Smooth muscle cell (in vitro differentiated cells): Measurements from ENCODE around the gene LINC01488. TPM values are rescaled to one million over a fixed set of nuclear protein-coding genes. Genes with fewer than 3 reads are reported as not detected.

Source experiments
- DNase-seq: peaks from one replicate; lab custom pipeline; 2025; ENCODE audit not compliant: unreplicated experiment; lab: John Stamatoyannopoulos, UW
- H2AFZ ChIP-seq: fragments of 200-600 bp; sonication (generic); 2 replicates; pipeline ENCODE4 v1.6.0; 2016; ENCODE audit warnings: antibody characterized with exemption, low read depth, mild to moderate bottlenecking
- H3F3A ChIP-seq: fragments of 200-600 bp; sonication (generic); 2 replicates; pipeline ENCODE4 v1.6.0; 2017; ENCODE audit warnings: antibody characterized with exemption, low read depth
- H3K27ac ChIP-seq: fragments of 200-600 bp; sonication (generic); 2 replicates; pipeline ENCODE4 v1.5.1; 2016; ENCODE audit warnings: low read depth, mild to moderate bottlenecking
- H3K27me3 ChIP-seq: fragments of 200-600 bp; sonication (generic); 2 replicates; pipeline ENCODE4 v1.6.1; 2016; ENCODE audit warnings: low read depth, mild to moderate bottlenecking
- H3K36me3 ChIP-seq: fragments of 200-600 bp; sonication (generic); 2 replicates; pipeline ENCODE4 v1.5.1; 2016; ENCODE audit warnings: low read depth
- H3K4me1 ChIP-seq: fragments of 200-600 bp; sonication (generic); 2 replicates; pipeline ENCODE4 v1.5.1; 2016; ENCODE audit warnings: low read depth
- H3K4me2 ChIP-seq: fragments of 200-600 bp; sonication (generic); 2 replicates; pipeline ENCODE4 v1.6.0; 2016; ENCODE audit warnings: mild to moderate bottlenecking
- H3K4me3 ChIP-seq: fragments of 200-600 bp; sonication (generic); 2 replicates; pipeline ENCODE4 v1.5.1; 2016; ENCODE audit warnings: mild to moderate bottlenecking
- H3K79me2 ChIP-seq: fragments of 200-600 bp; sonication (generic); 2 replicates; pipeline ENCODE4 v1.6.0; 2016; ENCODE audit warnings: low read depth, mild to moderate bottlenecking
- H3K9ac ChIP-seq: fragments of 200-600 bp; sonication (generic); 2 replicates; pipeline ENCODE4 v1.6.0; 2016; ENCODE audit warnings: low read depth
- H3K9me3 ChIP-seq: fragments of 200-600 bp; sonication (generic); replicated peaks from 2 replicates; pipeline ENCODE4 v1.5.1; 2016; ENCODE audit warnings: low read depth
- H4K20me1 ChIP-seq: fragments of 200-600 bp; sonication (generic); 2 replicates; pipeline ENCODE4 v1.6.0; 2016; ENCODE audit warnings: low read depth
- CTCF ChIP-seq: fragments of 200-600 bp; sonication (generic); IDR thresholded peaks from 2 replicates; pipeline ENCODE4 v1.5.1; 2017; ENCODE audit warnings: borderline replicate concordance, mild to moderate bottlenecking, antibody characterized with exemption; ENCODE audit not compliant: insufficient read depth, poor library complexity, severe bottlenecking
- WGBS: methylation state at CpG from one replicate; pipeline ENCODE4 v1.1.7; 2016; ENCODE audit warnings: low lambda C conversion rate; 5-methylcytosine and 5-hydroxymethylcytosine counted together
- polyA plus RNA-seq: library from polyadenylated mRNA; unstranded; fragments of >200 nt; fragmentation: Nextera tagmentation; extraction: Ambion mirVana; gene quantifications from 2 replicates; pipeline ENCODE4 v1.2.1, GENCODE V29; 2016
- total RNA-seq: library from RNA; depleted of rRNA; stranded (reverse); fragments of >200 nt; gene quantifications from 2 replicates; pipeline ENCODE4 v1.2.3, GENCODE V29; 2014

Gene LINC01488
- total and polyA plus RNA-seq, 2 experiments from 2014 or later, result not detected

GRCh38 chr11:69542314-69543168, 61.1 kb downstream of the LINC01488 start:
- Histone ChIP-seq H3K36me3 (no peaks in the 10 kb centered on the region), H2AFZ (no peak overlapping the region), H3F3A (no peaks in the 10 kb centered on the region), H3K4me1 (no peaks in the 10 kb centered on the region), H3K4me2 (no peak overlapping the region), H3K9ac (no peak overlapping the region), H3K27me3 (no peaks in the 10 kb centered on the region), H3K27ac (no peak overlapping the region), H4K20me1 (no peaks in the 10 kb centered on the region), H3K79me2 (no peaks in the 10 kb centered on the region), H3K9me3 (no peaks in the 10 kb centered on the region), H3K4me3 (no peak overlapping the region)
- DNase-seq, result no peak
- WGBS, result 94% methylated on average over 38 of the region's 42 CpGs
- TF ChIP-seq CTCF, result no peak

Other genes with a start within 250 kb of the LINC01488 start
- gene MYEOV, start 187.5 kb upstream of the LINC01488 start, total RNA-seq, result not detected in 2 replicates
- gene MYEOV, start 187.5 kb upstream of the LINC01488 start, polyA plus RNA-seq, result 0.33 and 1.1 TPM in 2 replicates
- 281 and 307 TPM in 2 replicates for gene CCND1, start 159.5 kb downstream of the LINC01488 start, total RNA-seq
- gene CCND1, start 159.5 kb downstream of the LINC01488 start, polyA plus RNA-seq, result 482 and 510 TPM in 2 replicates
- 7.2 and 8.0 TPM in 2 replicates for gene LTO1, start 193.7 kb downstream of the LINC01488 start, total RNA-seq
- 17.3 and 22.6 TPM in 2 replicates for gene LTO1, start 193.7 kb downstream of the LINC01488 start, polyA plus RNA-seq
- not detected in 2 replicates for gene FGF19, start 222.4 kb downstream of the LINC01488 start, total RNA-seq
- gene FGF19, start 222.4 kb downstream of the LINC01488 start, polyA plus RNA-seq, result not detected in 2 replicates